Measurements from ENCODE around the gene BANF1.

Gene BANF1

DNA sequence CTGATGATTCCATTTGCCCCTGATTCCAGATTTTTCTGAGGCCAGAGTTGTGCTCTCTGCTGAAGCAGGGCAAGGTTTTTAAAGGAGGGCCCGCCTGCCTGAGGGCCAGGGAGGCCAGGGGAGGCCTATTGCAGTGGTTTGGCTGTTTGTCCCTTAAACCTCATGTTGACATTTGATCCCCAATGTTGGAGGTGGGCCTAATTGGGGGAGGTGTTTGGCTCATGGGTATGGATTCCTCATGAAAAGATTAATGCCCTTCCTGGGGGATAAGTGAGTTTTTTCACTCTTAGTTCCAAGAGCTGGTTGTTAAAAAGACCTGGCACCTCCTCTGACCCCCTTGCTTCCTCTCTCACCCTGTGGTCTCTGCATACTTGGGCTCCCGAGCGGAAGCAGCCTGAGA lies 37.5 kb downstream of the BANF1 start:
- no peak for DNase-seq (ENCODE audit: low read depth)

DNA sequence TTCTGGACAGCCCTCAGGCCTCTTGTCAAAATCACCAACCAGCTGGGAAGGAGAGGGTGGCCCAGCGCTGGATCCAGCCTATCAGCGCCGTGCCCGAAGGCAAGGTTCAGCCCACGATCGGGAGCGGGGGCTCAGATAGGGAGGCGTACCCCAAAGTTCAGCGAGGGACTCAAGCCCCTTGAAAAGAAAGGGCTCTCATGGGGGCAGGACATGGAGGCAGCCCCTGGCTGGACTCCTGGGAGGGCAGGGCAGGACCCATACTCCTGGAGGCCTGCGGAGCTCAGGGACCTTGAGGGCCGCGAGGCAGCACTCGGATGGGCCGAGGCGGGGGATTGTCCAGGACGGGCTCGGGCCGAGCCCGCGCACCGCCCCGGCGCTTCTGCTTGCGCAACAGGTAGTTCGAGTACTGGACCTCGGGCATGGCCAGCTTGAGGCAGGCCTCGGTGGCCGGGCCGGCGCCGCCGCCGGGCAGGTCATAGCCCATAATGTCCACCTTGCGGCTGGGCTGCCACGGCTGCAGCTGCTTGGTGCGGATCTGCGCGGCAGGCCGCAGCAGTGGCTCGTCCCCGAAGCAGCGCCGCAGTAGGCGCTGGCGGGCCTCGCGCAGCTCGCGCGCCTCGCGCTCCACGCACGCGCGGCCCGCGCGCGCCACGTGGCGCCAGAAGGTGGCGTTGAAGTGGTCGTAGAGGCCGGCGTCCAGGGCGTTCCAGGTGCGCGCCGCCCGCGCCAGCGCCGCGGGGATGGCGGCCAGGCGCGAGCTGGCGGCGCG lies 40.1 kb downstream of the BANF1 start:
- no peak for DNase-seq (ENCODE audit: low read depth)

DNA sequence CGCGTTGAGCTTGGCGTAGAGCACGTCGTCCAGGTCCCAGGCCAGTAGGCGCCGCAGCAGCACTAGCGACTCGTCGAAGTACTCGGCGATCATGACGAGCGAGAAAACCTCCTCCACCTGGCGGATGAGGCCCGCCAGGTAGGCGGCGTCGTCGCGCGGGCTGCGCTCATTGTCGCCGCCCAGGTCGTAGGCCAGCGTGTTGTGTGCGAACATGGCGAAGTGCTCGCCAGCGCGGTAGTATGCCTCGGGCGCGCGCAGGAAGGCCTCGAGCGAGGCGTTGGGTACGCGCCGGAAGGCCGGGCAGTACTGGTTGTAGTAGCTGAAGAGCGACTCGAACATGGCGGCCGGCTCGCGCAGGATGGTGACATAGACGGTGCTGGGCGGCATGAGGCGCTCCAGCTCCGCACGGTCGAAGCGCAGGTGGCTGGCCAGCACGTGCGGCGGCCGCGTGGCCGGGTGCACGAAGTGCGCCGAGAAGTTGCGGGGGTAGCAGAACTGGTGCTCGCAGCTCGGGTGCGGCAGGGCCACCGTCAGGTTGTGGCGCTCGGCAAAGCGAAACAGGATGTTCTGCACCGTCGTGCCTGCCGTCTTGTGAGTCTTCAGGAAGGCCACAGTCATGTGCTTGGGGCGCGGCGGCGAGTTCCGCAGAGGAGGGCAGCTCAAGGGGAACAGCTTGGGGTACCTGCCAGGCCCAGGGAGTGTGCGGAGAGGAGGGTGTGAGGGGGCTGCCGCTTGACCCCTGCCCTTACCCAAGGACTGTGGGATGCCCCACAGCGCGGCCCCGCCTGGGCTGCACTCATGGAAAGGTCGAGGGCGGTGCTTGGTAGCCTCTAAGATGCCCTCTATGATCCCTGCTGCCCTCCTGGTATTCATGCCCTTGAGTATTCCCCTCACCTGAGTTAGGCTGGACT lies 40.9 kb downstream of the BANF1 start:
- DNase-seq (ENCODE audit: low read depth) = no peak

DNA sequence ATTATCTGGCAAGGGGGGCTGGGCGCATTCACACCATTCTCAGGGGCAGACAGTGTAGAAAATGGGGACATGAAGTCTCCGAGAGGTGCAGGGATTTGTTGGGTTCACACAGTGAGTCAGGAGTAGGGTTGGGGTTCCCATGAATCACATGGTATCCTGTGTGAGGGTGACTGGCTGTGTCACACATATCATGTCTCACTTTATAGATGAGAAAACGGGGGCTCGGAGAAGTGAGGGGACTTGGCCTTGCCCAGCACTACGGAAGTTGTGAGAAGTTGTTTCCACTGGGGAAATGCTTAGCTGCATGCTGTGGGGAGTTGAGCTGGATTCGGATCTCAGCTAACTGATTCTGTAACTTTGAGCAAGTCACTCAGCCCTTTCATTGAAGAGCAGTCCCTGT lies 42.5 kb downstream of the BANF1 start:
- DNase-seq (ENCODE audit: low read depth) = no peak

DNA sequence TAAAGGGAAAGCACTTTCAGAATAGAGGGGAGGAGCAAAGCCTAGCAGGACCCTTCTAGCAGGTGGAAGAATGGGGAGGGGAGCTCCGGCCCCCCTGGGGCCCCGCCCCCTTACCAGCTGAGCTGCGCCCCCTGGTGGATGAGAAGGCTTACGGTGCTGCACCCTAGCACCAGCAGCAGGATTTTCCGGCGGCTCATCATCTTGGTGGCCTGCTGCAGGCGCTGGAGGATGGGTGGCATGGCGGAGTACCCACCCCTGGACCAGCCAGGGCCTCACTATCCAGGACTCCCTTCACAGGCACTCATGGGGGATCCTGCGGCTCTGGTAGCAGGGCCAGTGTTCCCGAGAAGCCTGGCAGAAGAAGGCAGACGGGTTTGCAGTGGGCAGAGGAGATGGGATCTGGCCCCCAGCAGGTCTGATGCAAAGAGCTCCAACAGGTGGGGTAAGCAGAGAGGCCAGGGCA lies 42.9 kb downstream of the BANF1 start:
- peak; percentile 76 for DNase-seq (ENCODE audit: low read depth)

DNA sequence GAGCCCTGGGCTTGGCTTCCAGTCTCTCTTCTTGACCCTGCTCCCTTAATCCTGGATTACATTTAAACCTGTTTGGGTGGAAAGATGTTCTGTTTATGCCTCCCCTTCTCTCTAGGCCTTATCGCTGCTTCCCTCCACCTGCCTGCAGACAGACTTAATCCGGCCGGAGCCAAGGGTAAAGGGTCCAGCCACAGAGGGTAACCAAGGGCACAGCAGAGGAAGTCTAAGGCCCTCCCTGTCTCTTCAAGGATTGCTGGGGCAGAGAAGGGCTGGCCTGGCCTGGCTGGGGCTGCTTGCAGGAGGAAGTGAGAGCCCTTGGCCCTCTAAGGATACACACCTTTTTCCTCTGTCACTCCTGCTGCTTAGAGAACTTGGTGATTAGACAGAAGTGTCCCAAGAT lies 44.6 kb downstream of the BANF1 start:
- DNase-seq (ENCODE audit: low read depth) = no peak

DNA sequence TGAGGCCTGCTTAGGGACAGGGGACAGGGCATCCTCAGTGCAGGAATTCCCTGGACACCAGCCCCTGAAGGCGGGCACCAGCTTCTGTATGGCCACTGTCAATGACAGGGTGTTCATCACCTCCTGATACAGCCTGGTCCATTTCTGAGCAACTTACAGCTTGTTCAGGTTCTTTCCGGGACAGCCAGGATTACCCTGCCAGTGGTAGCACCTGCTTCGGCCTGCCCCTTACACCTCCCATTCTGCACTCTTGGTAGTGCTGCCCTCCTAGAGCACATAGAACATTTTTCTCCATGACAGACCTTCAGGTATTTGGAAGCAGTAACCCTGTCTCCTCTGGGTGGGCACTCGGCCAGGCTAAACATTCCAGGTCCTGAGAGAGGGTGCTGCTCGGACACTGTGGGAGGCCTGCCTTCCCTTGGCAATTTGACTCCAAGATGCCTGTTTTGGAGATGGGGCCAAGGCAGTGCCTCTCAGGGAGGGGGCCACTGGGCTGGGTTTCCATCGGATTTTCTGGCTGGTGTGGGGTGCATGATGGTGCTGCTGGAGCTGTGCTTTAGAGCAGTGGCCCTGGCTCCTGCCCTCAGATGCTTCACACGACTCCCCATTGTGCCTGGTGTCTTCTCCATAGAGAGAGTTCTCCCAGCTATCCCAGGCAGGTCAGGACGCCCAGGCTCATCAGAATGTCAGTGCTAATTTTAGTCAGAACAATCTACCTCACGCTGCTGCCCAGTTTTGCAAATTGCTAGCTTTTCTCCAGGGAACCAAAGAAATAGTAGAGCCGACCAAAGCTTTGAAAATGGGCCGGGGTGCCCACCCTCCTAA lies 45.5 kb downstream of the BANF1 start:
- no peak for DNase-seq (ENCODE audit: low read depth)

DNA sequence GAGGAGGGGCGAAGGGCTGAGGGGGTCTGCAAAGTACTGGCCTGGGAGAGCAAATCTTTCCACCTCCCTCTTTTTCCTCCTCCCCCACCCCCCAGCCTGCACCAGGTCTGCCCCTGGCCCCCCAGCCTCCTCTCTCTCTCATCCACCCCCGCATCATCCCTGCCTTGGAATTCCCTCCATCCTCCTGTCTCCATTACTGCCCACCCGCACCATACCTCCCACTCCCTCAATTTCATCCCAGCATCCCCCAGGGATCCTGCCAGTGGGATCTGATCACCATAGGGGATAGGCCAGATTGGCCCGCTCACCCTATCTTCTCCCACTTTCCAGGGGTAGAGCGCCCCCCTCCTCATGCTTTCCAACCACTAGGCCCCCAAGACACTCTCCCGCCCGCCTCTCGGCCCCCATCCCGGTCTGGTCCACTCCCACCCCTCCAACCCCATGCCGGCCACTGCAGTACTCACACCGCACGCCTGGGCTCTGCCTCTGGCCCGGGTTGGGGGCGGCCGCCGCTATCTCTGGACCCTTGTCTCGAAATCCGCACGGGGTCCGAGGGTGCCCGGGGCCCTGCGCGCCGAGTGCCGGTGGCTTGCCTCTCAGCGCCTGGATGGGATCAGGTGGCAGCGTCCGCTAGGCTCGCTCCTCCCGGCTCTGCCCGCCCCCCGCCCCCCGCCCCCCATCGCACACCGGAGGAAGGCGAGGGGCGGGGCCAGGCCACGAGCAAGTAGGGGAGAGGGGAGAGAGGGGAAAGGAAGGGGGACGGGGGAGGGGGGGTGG lies 46.4 kb downstream of the BANF1 start, which contains the start of gene GAL3ST3:
Gene GAL3ST3 (minus strand): TSS at position 615 of the 777 bp plus-strand sequence. CDS start 3,746 bp downstream, outside the sequence.
- no peak for DNase-seq (ENCODE audit: low read depth)

DNA sequence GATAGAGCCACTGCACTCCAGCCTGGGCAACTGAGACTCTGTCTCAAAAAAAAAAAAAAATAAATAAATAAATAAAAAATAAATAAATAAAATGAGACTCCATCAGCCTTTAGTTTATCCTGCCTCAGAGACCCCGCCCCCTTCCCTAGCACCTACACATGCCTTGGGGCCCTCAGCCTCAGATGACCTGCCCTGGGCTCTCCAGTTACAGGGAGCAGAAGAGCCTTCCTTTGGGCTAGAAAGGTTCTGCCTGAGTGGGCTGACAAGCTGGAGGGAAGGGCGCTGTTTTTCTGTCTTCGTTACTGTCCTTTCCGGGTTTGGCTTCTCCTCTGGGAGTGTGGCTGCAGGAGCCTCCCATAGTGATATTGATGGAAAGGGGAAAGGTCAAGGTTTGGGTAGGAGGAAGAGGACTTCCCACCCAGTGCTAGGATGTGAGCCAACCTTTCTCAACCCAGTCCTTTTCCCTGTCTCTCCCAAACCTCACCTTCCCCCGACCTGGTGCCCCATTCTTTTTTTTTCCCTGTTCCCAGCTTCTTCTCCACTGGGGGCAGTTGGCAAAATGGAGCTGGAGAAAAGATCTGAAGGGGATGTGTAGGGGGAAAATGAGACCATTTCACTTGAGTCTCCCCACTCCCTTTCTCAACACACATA lies 48.4 kb downstream of the BANF1 start:
- no peak for DNase-seq (ENCODE audit: low read depth)

DNA sequence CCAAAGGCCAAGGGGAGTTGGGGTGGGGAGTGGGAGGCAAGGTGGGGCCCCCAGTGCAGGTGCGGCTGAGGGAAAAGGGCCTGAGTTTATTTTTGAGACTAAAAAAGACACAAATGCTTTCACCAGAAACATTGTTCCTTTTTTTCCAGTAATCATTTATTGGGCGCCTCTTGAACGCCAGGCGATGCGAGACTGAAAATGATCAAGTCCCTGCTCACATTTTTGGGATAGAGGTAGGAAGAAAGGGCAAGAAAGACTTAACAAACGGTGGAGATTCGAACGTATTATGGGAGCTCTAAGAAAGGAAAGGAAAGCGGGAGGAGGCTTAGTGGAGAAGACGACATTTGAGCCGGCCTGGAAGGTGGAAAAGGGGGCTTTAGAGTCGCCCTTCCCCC lies 49.1 kb downstream of the BANF1 start:
- no peak for DNase-seq (ENCODE audit: low read depth)

DNA sequence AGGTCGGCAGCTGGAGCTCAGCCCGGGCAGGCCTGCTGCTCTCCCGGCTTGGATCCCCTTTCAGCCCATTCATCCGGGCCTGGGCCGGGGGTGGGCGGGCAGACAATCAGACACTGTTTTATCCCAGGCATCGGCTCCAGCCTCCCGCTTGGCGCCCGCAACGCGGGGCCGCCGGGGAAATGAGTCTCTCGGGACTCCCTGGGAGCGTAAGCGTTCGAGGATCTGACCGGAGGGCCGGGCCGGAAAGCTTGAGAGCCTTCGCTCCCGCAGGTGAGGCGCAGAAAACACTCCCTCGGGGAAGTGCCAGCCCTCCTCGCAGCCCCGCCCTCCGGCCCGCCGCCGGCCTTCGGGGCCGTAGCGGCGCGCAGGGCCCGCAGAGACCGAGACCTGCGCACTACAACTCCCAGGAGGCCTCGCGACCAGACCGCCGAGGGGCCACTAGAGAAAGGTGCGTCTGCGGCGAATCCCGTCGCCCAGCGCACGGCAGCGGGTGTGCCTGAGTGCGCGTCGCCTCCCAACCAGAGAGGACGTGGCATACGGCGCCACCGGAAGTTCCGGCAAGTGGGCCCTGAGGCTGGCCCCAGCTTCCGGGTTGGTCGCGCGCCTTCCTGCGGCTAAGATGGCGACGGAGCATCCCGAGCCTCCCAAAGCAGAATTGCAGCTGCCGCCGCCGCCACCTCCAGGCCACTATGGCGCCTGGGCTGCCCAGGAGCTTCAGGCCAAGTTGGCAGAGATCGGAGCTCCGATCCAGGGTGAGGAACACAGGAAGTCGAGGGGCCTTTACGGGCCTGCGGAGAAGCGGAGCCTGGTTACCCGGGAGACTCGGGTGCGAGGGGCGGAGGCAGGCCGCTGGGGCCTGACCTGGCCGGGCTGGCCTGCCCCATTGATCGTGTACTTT lies 49.7 kb downstream of the BANF1 start, which contains the start of gene SF3B2:
Gene SF3B2 (plus strand): TSS at position 599 of the 898 bp plus-strand sequence. CDS start 21 bp downstream, at position 620.
- peak; percentile 95 for DNase-seq (ENCODE audit: low read depth)

DNA sequence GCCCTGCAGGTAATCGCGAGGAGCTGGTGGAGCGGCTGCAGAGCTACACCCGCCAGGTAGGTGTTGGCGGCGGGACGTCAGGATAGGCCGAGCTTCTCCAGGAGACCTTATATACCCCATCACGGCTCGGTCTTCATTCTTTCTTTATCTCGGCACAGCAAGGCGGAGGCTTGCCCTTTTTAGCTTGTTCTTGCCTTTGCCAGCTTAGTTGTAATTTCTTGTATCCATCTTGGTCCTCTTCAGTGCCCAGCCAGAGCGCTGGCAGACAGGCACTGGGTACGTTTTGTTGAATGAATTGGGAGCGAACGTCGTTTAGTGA lies 50.3 kb downstream of the BANF1 start:
- no peak for DNase-seq (ENCODE audit: low read depth)

Data from stimulated activated CD8-positive, alpha-beta memory T cell treated with anti-CD3 and anti-CD28 coated beads, Interleukin-4, amount 100 ng/mL, for 24 hours (primary cell).